Astrocyte (in vitro differentiated cells and primary cell): ENCODE data around the gene SLC25A43.

Experiments used
- CTCF ChIP-seq: IDR thresholded peaks from 2 replicates; pipeline ENCODE4 v1.5.1; 2011; ENCODE audit warnings: low read depth, mild to moderate bottlenecking, inconsistent platforms, low read length, moderate library complexity; ENCODE audit not compliant: insufficient read depth
- EZH2 ChIP-seq: IDR thresholded peaks from 2 replicates; pipeline ENCODE4 v1.6.1; 2012; ENCODE audit warnings: mild to moderate bottlenecking, low read length, inconsistent platforms; ENCODE audit not compliant: insufficient read depth

DNA sequence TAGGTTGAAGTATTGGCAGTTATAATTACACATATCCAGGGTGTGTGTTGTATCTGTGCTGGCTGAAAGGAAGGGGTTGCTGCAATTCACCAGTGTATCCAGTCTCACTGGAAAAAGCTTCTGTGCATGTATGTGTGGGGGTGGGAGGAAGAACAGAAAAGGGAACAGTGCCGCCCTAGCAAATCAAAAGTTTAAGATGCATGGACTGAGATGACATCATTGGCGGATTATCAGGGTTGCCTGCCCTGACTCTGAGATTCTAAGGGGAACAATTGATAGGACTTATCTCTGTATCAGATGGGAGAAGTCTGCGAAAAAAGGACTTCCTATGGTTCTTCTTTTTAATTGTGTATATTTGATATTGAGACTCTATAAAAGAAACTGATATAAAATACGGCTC is 3.5 kb downstream of the SLC25A43 start:
- TF ChIP-seq CTCF (no peak), EZH2 (no peak)
